ENCODE results near the gene NISCH.

- TF ChIP-seq CTCF (IDR thresholded peaks at IDR 0.05; ENCODE audit: poor library complexity) (no peak), EZH2 (IDR thresholded peaks at IDR 0.05; ENCODE audit: borderline replicate concordance) (no peak)
Measured at GRCh38 chr3:52442409-52443267, 12.8 kb upstream of the NISCH start.
